Activated naive CD4-positive, alpha-beta T cell treated with anti-CD3 and anti-CD28 coated beads, Interleukin-2, amount 50 U/mL, for 72 hours (primary cell): ENCODE results near the gene PPP1R10. TPM values are rescaled to one million over a fixed set of nuclear protein-coding genes. Genes with fewer than 3 reads are reported as not detected.
"Not testable (repeated sequence)": the region's sequence is repeated elsewhere in the genome, so short reads cannot be mapped to it uniquely, and the experiment has no call there.

Source experiments
- ATAC-seq, 2 donors: fragments of 150-1000 bp; cut with Tn5 transposase; 2 replicates each; pipeline ENCODE4 v1.10.0; 2021; ENCODE audit warnings: mild to moderate bottlenecking in 2 of 2, moderate library complexity in 2 of 2
- DNase-seq, 2 donors: peaks; one replicate each; pipeline ENCODE4 v3.0.0; 2021 to 2022; ENCODE audit warnings: low spot score in 2 of 2
- H3K27ac Mint-ChIP-seq, 2 donors: one replicate each; pipeline ENCODE4 v1.8.0; 2022; ENCODE audit warnings: mild to moderate bottlenecking in 2 of 2, mixed read lengths in 2 of 2
- H3K36me3 Mint-ChIP-seq, 2 donors: one replicate each; pipeline ENCODE4 v1.8.0; 2022; ENCODE audit warnings: mixed read lengths in 2 of 2
- H3K9me3 Mint-ChIP-seq, 2 donors: one replicate each; pipeline ENCODE4 v1.8.0; 2022; ENCODE audit warnings: mixed read lengths in 2 of 2
- total RNA-seq, 2 donors: library from RNA; stranded (reverse); gene quantifications; one replicate each; pipeline ENCODE4 v1.2.3, GENCODE V29; 2022

Gene PPP1R10
- 10 to 100 TPM; 92.1 to 96.8 TPM for total RNA-seq

DNA sequence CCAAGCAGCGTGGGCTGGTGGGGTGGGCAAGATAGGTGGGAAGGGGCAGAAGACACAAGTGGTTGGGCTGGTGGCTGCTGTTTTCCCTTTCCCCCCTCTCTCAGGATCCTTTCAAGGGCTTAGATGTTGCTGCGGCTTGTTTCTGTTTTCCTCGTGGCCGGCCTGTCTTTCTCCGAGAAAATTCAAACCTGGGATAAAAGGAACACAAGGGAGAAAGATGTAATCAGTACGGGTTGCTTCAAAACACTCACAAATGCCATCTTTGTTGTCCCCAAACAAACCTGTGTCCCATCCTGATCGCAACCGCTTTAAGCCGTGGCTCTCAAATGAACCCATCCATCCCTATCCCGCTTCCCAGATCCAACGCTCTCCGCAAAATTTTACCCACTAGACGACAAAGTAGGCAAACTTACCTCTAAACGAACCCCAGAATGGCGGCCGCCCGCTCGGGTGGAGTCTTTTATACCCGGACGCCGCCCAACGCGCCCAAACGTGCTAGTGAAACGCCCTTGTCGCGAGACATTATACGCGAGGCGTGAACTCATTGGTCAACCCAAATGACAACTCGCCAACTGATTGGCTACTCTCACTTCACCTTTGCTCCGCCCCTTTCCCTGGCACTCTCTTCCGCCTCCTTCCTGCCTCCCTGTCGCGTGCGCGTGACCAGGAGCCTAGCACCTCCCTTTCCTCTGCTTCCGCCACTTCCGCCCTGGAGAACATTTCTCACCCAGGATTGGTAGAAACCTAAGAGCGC, at the start of gene PPP1R10:
PPP1R10 (minus strand) TSS at position 433 of the 754 bp plus-strand sequence. CDS start 7,299 bp downstream, outside the sequence.
- ATAC-seq (peak; percentile 82), DNase-seq (peak; percentile 96 to 99)
- H3K9me3 Mint-ChIP-seq: no peaks in the 10 kb centered on the region
- H3K27ac Mint-ChIP-seq: peak within 1 kb of the TSS; percentile 98 to 100
- H3K36me3 Mint-ChIP-seq: peaks cover 58 to 62% of the 10 kb centered on the region in 2 donors

DNA sequence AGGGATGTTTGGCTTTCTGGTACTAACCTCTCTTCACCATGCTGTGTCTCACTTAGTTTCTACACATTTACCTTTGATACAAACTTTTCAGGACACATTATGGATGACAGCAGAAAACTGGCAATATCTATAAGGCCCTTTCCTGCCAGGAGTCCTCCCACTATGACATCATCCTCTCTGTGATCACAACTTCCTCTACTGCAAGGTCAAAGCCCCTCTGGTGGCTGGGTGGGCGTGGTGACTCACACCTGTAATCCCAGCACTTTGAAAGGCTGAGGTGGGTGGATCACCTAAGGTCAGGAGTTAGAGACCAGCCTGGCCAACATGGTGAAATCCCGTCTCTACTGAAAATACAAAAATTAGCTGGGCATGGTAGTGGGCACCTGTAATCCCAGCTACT, 49.3 kb upstream of the PPP1R10 start:
- peaks cover 20 to 23% of the 10 kb centered on the region in 2 donors for H3K36me3 Mint-ChIP-seq
- H3K9me3 Mint-ChIP-seq: not testable (repeated sequence)
- H3K27ac Mint-ChIP-seq: peak overlapping the region; percentile 52 to 76
- peak; percentile 79 to 94 for ATAC-seq
- peak in 1 of 2 donors; percentile 74 for DNase-seq

DNA sequence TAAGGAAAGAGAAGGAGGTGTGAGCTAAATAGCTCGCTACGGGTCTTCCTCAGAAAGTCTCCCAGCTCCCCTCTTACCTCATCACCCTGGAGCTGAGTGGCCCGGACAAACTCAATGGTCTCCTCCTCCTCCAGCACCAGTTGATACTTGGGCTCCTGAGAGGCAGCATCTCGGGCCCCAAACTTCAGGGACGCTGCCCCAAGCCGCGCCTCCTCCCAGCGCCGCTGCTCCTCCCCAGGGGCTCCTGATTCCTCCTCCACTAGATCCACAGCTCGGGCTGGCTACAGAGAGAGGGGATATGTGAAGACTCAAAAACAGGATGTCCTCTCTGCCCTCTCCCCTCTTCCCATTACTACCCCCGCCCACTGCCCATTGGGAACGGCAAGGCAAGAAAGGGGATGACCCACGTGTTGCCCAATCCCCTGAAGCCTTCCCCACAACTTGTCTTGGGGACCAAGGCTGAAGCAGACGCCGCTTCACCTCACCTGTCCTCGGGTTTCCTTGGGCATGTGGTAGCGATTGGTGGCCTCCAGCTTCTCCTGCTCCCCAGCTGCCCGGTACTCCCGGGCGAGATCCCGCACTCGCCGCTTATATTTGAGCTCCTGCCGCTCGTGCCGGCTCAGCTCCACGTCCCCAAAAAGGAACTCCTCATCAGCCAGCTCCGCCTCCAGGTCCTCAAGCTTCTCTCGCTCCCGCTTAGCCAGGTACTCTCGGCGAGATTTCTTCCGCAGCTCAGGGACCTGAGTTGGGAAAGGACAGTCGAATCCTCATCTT, 48.1 kb upstream of the PPP1R10 start:
- no peak for ATAC-seq
- Mint-ChIP-seq H3K9me3 (no peaks in the 10 kb centered on the region), H3K27ac (peak overlapping the region in 1 of 2 donors; percentile 42), H3K36me3 (peaks cover 21 to 23% of the 10 kb centered on the region in 2 donors)
- no peak for DNase-seq

DNA sequence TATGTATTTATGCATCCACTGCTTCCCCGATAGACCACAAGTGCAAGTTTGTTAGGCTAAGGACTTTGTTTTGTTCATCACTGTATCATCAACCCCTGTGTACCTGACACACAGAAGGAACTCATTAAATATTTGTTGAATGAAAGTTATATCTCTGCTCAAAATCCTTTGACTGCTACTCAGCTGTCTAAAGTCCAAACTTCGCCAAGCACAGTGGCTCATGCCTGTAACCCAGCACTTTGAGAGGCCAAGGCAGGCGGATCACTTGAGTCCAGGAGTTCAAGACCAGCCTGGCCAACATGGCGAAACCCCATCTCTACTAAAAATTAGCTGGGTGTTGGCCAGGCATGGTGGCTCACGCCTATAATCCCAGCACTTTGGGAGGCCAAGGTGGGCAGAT, 40.9 kb upstream of the PPP1R10 start:
- H3K36me3 Mint-ChIP-seq: peaks cover 16 to 29% of the 10 kb centered on the region in 2 donors
- not testable (repeated sequence) for DNase-seq, ATAC-seq, H3K27ac Mint-ChIP-seq, H3K9me3 Mint-ChIP-seq

DNA sequence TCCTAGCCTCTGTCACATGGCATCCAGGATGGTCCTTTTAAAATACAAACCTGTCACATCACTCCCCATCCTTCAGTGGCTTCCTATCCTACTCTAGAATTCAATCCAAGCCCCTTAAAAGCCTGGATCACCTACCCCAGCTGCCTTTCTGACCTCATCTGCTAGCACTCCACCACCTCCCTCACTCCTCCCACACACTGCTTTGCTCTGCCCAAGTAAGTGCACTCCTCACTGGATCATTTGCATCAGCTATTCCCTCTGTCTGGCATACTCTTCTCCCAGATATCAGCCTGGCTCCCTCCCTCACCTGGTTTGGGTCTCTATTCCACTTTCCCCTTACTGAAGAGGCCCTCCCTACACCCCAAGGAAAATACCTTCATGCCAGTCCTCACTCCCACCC, 40.4 kb upstream of the PPP1R10 start:
- peaks cover 11 to 26% of the 10 kb centered on the region in 2 donors for H3K36me3 Mint-ChIP-seq
- peak overlapping the region; percentile 34 to 82 for H3K27ac Mint-ChIP-seq
- ATAC-seq (no peak), DNase-seq (no peak)
- no peaks in the 10 kb centered on the region for H3K9me3 Mint-ChIP-seq

DNA sequence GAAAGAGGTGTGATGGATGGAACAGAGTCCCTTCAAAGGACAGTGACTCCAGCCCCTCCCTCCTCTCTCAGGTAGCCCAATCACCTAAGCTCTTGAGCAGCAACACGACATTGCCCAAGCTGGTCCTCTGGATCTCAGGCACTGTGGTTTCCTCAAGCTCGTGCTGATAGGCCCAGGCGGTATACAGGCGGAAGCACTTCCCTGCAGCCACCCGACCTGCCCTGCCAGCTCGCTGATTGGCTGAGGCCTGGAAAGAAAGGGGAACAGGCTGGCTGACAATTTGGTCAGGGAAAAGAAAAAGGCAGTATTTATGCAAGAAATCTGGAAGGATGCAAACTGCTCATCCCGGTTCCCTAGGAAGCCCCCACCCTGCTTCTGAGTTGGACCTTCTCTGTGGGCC, 39.5 kb upstream of the PPP1R10 start:
- DNase-seq: no peak
- ATAC-seq: no peak
- H3K27ac Mint-ChIP-seq: peak overlapping the region in 1 of 2 donors; percentile 82
- H3K9me3 Mint-ChIP-seq: no peaks in the 10 kb centered on the region
- H3K36me3 Mint-ChIP-seq: peaks cover 1 to 28% of the 10 kb centered on the region in 2 donors

DNA sequence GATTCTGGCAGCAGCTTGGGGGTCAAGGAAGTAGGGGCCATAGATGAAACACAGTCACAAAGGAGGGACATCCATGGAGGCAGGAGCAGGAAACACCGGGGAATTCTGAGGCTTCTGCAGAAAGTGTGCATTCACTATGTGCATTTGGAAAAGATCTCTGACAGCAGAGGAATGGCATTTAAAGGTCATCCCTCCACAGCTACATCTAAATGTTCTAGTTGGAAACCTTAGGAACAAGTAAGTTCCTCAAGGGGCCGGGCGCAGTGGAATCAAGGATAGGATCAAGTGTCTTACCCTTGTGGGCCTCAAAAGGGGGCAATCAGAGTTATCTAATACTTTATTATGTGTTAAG, 38.7 kb upstream of the PPP1R10 start:
- ATAC-seq (no peak), DNase-seq (no peak)

DNA sequence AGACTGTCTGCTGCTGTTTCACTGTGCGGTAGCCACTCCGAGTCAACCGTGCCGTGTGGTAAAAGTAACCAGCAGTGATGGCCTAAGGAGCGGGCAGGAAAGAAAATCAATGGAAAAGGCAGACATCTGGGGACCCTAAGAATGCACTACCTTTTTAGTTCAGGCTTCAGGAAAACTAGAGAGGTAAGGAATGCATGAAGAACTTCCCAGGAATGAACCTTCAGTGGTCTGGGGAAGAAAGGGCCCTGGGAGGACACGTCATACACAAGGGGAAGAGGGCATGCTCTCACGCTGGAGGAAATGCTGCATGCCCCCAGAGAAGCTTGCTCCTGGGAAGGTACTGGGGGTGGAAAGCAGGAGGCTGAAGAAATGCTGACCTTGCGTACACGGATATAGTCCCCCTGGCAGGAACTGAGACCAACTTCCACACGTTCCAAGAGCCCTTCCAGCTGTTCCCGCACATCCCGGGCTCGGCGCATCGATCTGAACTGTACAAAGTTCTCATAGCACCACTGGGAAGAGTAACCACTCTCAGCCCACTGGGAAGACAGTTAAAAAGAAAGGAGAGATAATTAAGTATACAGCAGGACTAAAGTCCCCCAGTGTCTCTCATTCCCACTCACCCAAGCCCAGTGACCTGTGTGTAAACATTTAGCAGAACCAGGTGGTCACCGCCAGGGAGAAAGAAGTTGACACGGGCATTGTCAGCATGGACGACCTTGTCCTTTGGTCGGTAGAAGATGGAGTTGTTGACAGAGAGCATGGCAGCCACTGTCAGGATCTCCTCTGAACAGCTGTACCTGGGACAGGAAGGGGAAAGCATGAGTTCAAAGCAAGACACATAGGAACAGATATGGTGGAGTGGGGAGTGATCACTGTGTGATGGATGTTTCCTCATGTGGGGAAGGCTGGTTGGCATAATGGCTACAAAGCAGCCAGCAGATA, 38.0 kb upstream of the PPP1R10 start:
- Mint-ChIP-seq H3K36me3 (peaks cover 0 to 24% of the 10 kb centered on the region in 2 donors), H3K9me3 (no peaks in the 10 kb centered on the region), H3K27ac (peak overlapping the region; percentile 11 to 23)
- DNase-seq (no peak), ATAC-seq (no peak)

More for the DNA sequence above, 38.7 kb upstream of the PPP1R10 start:
- Mint-ChIP-seq H3K27ac (peak overlapping the region; percentile 11 to 23), H3K9me3 (no peaks in the 10 kb centered on the region), H3K36me3 (peaks cover 0 to 24% of the 10 kb centered on the region in 2 donors)

DNA sequence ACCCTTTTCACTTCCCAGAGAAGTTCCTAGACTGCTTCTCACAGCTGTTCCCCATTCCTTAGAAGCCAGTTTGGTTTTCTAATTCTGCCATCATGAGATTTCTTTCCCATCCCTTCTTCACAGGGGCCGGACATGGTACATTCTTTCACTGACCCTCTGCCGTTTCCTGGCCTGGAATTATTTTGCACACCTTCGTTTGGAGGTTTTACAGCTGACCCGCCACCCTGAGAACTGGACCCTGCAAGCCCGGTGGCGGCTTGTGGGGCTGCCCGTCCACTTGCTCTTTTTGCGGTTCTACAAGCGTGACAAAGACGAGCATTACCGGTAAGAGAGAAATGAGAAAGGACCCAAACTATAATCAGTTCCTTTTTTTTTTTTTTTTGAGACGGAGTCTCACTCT, 34.1 kb upstream of the PPP1R10 start:
- H3K9me3 Mint-ChIP-seq: no peaks in the 10 kb centered on the region
- no peak for ATAC-seq
- peak overlapping the region in 1 of 2 donors; percentile 41 for H3K27ac Mint-ChIP-seq
- no peak for DNase-seq
- peaks cover 0 to 11% of the 10 kb centered on the region in 2 donors for H3K36me3 Mint-ChIP-seq

DNA sequence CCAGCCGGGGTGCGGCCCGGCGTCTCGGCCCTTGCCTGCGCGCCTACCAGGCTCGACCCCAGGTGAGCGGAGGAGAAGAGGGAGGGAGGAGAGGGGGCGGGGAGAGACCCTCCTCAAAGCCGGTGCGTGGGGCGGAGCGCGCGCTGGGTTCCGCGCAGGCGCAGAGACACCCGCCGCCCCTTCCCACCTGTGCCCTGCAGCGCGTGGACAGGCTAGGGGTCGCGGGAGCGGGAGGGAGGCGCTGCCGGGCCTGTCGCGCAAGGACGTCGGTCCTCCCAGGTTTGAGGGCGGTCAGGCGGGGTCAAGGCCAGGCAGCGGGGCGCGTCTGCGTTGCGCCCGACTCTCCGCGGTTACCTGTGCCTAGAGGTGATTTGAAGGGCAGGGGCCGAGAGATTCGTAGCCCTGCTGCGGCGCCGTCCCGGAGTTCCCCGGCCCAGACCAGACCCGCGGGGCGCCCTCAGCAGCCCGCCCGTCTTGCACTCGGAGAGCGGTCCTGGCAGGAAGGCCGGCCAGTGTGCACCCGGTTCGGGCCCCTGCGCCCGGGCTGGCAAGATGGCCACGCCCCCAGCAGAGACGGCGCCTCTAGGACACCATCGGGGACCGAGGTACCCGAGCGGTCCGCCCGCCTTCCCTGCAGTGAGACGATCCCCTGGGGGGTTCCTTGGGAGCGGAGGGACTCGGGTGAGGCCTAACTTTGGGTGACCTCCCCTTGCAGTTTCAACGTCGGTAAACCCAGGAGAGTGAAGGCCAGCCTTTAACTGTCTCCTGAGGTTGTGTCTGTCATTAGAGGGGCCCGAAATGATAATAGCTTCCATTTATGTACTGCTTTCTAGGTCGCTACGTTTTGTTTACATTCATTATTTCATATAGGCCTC, 30.4 kb upstream of the PPP1R10 start:
- ATAC-seq (peak; percentile 77 to 82), DNase-seq (peak; percentile 73 to 86)
- peaks cover 0 to 6% of the 10 kb centered on the region in 2 donors for H3K36me3 Mint-ChIP-seq
- H3K27ac Mint-ChIP-seq: peak overlapping the region; percentile 88 to 91
- no peaks in the 10 kb centered on the region for H3K9me3 Mint-ChIP-seq

DNA sequence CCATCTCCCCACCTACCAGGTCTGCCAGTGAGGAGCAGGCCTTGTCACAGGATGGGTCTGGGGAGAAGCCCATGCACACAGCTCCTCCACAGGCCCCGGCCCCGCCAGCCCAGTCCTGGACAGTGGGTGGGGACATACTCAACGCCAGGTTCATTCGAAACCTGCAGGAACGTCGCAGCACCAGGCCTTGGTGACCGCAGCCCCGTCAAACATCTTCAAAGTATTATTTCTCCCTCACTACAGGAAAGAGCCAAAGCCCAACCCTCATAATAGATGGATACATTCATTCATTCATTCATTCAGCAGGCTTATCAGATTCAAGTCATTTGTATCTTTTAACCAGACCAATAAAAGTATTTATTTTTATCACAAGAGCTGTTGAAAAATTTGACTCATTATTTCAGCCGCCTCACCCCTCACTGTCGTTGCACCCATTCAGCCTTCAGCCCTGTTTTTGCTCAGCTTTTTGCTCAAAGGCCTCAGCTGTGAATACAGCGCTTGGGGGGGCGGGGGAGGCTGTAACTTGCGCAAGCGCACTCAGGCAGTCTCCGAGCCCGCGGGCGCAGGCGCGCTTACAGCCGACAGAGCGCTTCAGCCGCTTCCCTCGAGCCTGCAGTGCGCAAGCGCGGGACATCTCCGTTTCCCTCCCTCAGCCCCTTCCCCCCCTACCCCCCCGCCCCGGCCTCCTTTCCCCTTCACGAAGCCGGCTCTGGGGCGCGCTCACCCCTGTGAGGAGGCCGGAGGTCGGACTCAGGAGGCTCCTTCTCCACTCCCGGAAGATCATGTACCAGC, 29.6 kb upstream of the PPP1R10 start, which contains the start of gene C6orf136:
C6orf136 (plus strand) TSS at position 684 of the 792 bp plus-strand sequence; CDS start at position 783, 99 bp downstream.
- ATAC-seq (peak; percentile 80 to 82), DNase-seq (peak; percentile 86 to 91)
- no peaks in the 10 kb centered on the region for H3K9me3 Mint-ChIP-seq
- H3K27ac Mint-ChIP-seq: peak within 1 kb of the TSS; percentile 88 to 91
- H3K36me3 Mint-ChIP-seq: no peaks in the 10 kb centered on the region

DNA sequence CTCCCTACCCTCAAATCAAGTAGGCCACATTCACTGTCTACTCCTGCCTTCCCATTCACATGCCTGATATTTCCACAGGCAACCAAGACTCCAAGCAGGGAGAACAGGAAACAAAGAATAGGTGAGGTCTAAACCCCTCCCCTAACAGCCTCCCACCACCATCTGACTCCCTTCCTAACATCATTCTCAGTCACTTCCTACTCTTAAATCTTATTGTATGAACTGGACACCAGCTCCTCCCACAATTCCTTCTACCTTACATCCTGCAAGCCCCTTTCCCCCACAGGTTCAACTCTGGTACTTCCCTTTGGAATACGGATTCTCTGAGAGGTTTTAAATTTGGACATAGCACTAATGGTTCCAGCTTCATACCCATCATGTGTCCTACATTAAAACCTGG, 28.9 kb upstream of the PPP1R10 start:
- no peak for ATAC-seq
- Mint-ChIP-seq H3K36me3 (no peaks in the 10 kb centered on the region), H3K9me3 (no peaks in the 10 kb centered on the region), H3K27ac (peak overlapping the region; percentile 44 to 88)
- DNase-seq: no peak

DNA sequence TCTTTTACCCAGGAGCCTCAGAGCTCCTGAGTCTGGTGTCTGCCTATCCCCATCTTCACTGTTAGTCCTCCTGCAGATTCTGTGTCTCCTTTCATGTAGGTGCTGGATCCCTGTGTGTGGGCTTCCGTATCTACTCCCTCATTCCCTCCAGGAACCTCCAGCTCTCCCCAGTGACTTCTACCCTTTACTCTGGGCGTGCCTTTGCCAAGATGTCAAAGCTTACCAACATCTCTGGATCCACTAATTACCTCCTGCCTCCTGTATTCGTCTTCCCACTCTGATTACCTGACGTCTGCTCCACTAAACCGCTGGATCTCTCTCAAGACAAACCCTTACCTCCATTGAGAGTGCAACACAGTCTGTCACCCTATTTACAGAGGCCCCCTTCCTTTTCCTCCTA, 27.7 kb upstream of the PPP1R10 start:
- Mint-ChIP-seq H3K9me3 (no peaks in the 10 kb centered on the region), H3K36me3 (no peaks in the 10 kb centered on the region), H3K27ac (peak overlapping the region; percentile 36 to 88)
- ATAC-seq: no peak
- DNase-seq: no peak

DNA sequence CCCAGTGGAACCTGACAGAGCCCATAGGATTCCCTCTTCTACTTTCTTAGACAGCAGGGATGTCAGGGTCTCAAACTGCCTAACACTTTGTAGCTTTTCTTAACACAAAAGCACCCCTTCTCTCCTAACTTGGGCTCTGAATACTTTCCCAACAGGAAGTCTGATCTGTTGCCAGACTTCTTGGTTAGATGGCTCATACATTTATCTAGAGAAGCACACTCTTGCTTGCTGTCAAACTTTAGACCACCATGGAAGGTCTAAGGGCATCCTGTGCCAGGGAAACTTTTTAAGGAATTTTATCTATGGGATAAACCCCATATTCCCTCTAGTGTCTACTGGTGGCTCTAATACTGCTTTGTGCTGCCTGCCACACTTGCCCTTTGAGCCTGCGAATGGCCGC, 26.6 kb upstream of the PPP1R10 start:
- DNase-seq (no peak), ATAC-seq (no peak)
- H3K27ac Mint-ChIP-seq: no peak overlapping the region
- no peaks in the 10 kb centered on the region for H3K36me3 Mint-ChIP-seq
- H3K9me3 Mint-ChIP-seq: no peaks in the 10 kb centered on the region

DNA sequence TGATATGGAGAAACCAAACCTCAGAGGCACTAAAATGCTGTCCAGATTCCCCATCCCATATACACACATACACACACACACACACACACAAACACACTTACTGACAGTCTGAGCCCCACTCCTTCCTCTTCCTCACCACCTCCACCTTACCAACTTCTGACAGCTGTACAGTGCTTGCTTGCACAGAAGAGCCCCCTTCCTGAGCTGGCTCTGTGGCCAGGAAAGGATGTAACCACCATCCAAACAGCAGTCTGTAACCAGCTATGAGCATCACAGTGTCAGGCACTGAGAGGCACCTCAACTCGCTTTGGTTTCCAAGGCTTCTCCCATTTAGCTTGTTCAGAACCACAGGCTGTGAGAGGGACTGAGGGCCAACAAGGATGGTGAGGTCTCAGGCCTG, 24.0 kb upstream of the PPP1R10 start:
- DNase-seq (no peak), ATAC-seq (no peak)
- H3K36me3 Mint-ChIP-seq: no peaks in the 10 kb centered on the region
- peak overlapping the region in 1 of 2 donors; percentile 81 for H3K27ac Mint-ChIP-seq
- no peaks in the 10 kb centered on the region for H3K9me3 Mint-ChIP-seq
